ENCODE data around the gene PPP1R37. TPM values are rescaled to one million over a fixed set of nuclear protein-coding genes. Genes with fewer than 3 reads are reported as not detected.

Gene PPP1R37
- total and polyA plus RNA-seq, 2 of the 8 experiments (the other 6 are each of a cell fraction or from before 2014, with no cell fraction given) = 14.6 to 25.7 TPM

GRCh38 chr19:45092747-45093678 is at the start of gene PPP1R37 (continued):
- no peak for TF ChIP-seq CHD7 (IDR thresholded peaks at IDR 0.05; ENCODE audit: insufficient replicate concordance, low read length)
- TF ChIP-seq TAF7 (optimal IDR thresholded peaks at IDR 0.05; ENCODE audit: borderline replicate concordance, low read depth, low read length) = peak; percentile 85
- peak; percentile 3 to 94; a peak in 2 of 3 replicates for TF ChIP-seq EP300 (IDR thresholded peaks at IDR 0.05; ENCODE audit: borderline replicate concordance in 1 of 2, low read depth in 2 of 2, low read length in 2 of 2)
- peak; percentile 62; the same call in 1 of the 2 replicates for TF ChIP-seq CREB1 (IDR thresholded peaks at IDR 0.05)
- TF ChIP-seq PHF8 (conservative IDR thresholded peaks at IDR 0.05; ENCODE audit: low read depth, low read length) = peak; percentile 73
- TF ChIP-seq TCF12 (IDR thresholded peaks at IDR 0.05; ENCODE audit: low read depth, low read length) = peak; percentile 68; the same call in 1 of the 2 replicates
- peak; percentile 10 to 78; a peak in 1 of 4 replicates for TF ChIP-seq SIN3A (conservative IDR thresholded peaks at IDR 0.05 in 1 of 2, IDR thresholded peaks at IDR 0.05 in 1 of 2; ENCODE audit: low read depth in 1 of 2, low read length in 2 of 2)
- no peak for TF ChIP-seq ATF3 (IDR thresholded peaks at IDR 0.05; ENCODE audit: insufficient read depth, low read depth, low read length)
